H9 (cell line): Measurements from ENCODE around the gene ATP2B2. TPM values are rescaled to one million over a fixed set of nuclear protein-coding genes. Genes with fewer than 3 reads are reported as not detected.

Source experiments
- DNase-seq: peaks from one replicate; pipeline ENCODE4 v3.0.0-alpha.2; 2017
- H2AFZ ChIP-seq: one replicate; pipeline ENCODE4 v1.6.1; 2013; ENCODE audit warnings: mild to moderate bottlenecking, low read length, control low read depth, moderate library complexity
- H2AK5ac ChIP-seq: 2 replicates; pipeline ENCODE4 v1.6.1; 2013; ENCODE audit warnings: low read length, control low read depth, mixed read lengths; ENCODE audit not compliant: insufficient read length
- H2BK120ac ChIP-seq: one replicate; pipeline ENCODE4 v1.6.1; 2013; ENCODE audit warnings: low read depth, mild to moderate bottlenecking, low read length, control low read depth, inconsistent platforms; ENCODE audit not compliant: poor library complexity, severe bottlenecking
- H2BK12ac ChIP-seq: 2 replicates; pipeline ENCODE4 v1.6.1; 2013; ENCODE audit warnings: low read length, control low read depth, mixed read lengths, low read depth; ENCODE audit not compliant: insufficient read length
- H2BK15ac ChIP-seq: 2 replicates; pipeline ENCODE4 v1.6.1; 2013; ENCODE audit warnings: low read depth, low read length, control low read depth
- H2BK20ac ChIP-seq: one replicate; pipeline ENCODE4 v1.6.1; 2013; ENCODE audit warnings: low read depth, mild to moderate bottlenecking, low read length, control low read depth, inconsistent platforms; ENCODE audit not compliant: poor library complexity, severe bottlenecking
- H2BK5ac ChIP-seq: 2 replicates; pipeline ENCODE4 v1.6.1; 2013; ENCODE audit warnings: low read length, control low read depth, mixed read lengths; ENCODE audit not compliant: insufficient read length
- H3K14ac ChIP-seq: 2 replicates; pipeline ENCODE4 v1.6.1; 2013; ENCODE audit warnings: low read length, control low read depth; ENCODE audit not compliant: insufficient read depth
- H3K18ac ChIP-seq: 2 replicates; pipeline ENCODE4 v1.6.1; 2013; ENCODE audit warnings: low read depth, mild to moderate bottlenecking, mixed read lengths, low read length, control low read depth; ENCODE audit not compliant: insufficient read length
- H3K23ac ChIP-seq: 2 replicates; pipeline ENCODE4 v1.6.1; 2013; ENCODE audit warnings: low read length, control low read depth, mixed read lengths, low read depth; ENCODE audit not compliant: insufficient read length
- H3K23me2 ChIP-seq: 2 replicates; pipeline ENCODE4 v1.6.1; 2013; ENCODE audit warnings: low read depth, mild to moderate bottlenecking, mixed read lengths, low read length, control low read depth; ENCODE audit not compliant: insufficient read length, poor library complexity, severe bottlenecking
- H3K27ac ChIP-seq: 2 replicates; pipeline ENCODE4 v1.5.1; 2013; ENCODE audit warnings: low read length, control low read depth, mixed read lengths, low read depth; ENCODE audit not compliant: insufficient read length
- H3K27me3 ChIP-seq: 2 replicates; pipeline ENCODE4 v1.6.1; 2013; ENCODE audit warnings: low read length, control low read depth, inconsistent platforms; ENCODE audit not compliant: insufficient read depth
- H3K4ac ChIP-seq: 2 replicates; pipeline ENCODE4 v1.6.1; 2013; ENCODE audit warnings: low read depth, mild to moderate bottlenecking, control low read depth, inconsistent platforms, low read length, moderate library complexity
- H3K4me1 ChIP-seq: 2 replicates; pipeline ENCODE4 v1.6.1; 2013; ENCODE audit warnings: low read length, control low read depth, inconsistent platforms; ENCODE audit not compliant: insufficient read depth
- H3K4me2 ChIP-seq: 2 replicates; pipeline ENCODE4 v1.6.1; 2013; ENCODE audit warnings: low read length, control low read depth, mixed read lengths; ENCODE audit not compliant: insufficient read length, insufficient read depth
- H3K56ac ChIP-seq: 2 replicates; pipeline ENCODE4 v1.6.1; 2013; ENCODE audit warnings: low read depth, mild to moderate bottlenecking, mixed read lengths, low read length, control low read depth; ENCODE audit not compliant: insufficient read length
- H3K79me1 ChIP-seq: 2 replicates; pipeline ENCODE4 v1.6.1; 2013; ENCODE audit warnings: low read depth, mild to moderate bottlenecking, moderate library complexity, low read length, control low read depth, inconsistent platforms; ENCODE audit not compliant: insufficient read depth, poor library complexity, severe bottlenecking
- H3K79me2 ChIP-seq: 2 replicates; pipeline ENCODE4 v1.6.1; 2013; ENCODE audit warnings: low read length, control low read depth, inconsistent platforms; ENCODE audit not compliant: insufficient read depth
- H3K9ac ChIP-seq: 2 replicates; pipeline ENCODE4 v1.6.1; 2013; ENCODE audit warnings: low read length, control low read depth, mixed read lengths; ENCODE audit not compliant: insufficient read length; ENCODE audit errors: extremely low read depth
- H3K9me3 ChIP-seq: one replicate; pipeline ENCODE4 v1.6.1; 2013; ENCODE audit warnings: low read depth, low read length, inconsistent platforms; ENCODE audit not compliant: control insufficient read depth
- H3T11ph ChIP-seq: one replicate; pipeline ENCODE4 v1.6.1; 2013; ENCODE audit warnings: mild to moderate bottlenecking, low read length, control low read depth, inconsistent platforms
- H4K20me1 ChIP-seq: one replicate; pipeline ENCODE4 v1.6.1; 2013; ENCODE audit not compliant: control insufficient read depth, insufficient read length, insufficient read depth
- H4K5ac ChIP-seq: 2 replicates; pipeline ENCODE4 v1.6.1; 2013; ENCODE audit warnings: low read depth, mild to moderate bottlenecking, mixed read lengths, low read length, control low read depth; ENCODE audit not compliant: insufficient read length
- H4K8ac ChIP-seq: replicated peaks from 2 replicates; pipeline ENCODE4 v1.6.1; 2013; ENCODE audit warnings: low read length, control low read depth, mixed read lengths, low read depth; ENCODE audit not compliant: insufficient read length
- H4K91ac ChIP-seq: 2 replicates; pipeline ENCODE4 v1.6.1; 2013; ENCODE audit warnings: low read depth, mild to moderate bottlenecking, moderate library complexity, mixed read lengths, low read length, control low read depth; ENCODE audit not compliant: insufficient read length
- H3K27ac Mint-ChIP-seq, 3 experiments: 2 replicates in 2 of 3; 3 replicates in 1 of 3; pipeline ENCODE4 v1.8.0; 2020 to 2021; ENCODE audit warnings: mixed read lengths in 3 of 3, mild to moderate bottlenecking in 1 of 3, moderate library complexity in 1 of 3
- H3K27me3 Mint-ChIP-seq: 2 replicates; pipeline ENCODE4 v1.8.0; 2021; ENCODE audit warnings: low read depth, mild to moderate bottlenecking, moderate library complexity, mixed read lengths
- H3K36me3 Mint-ChIP-seq, 3 experiments: 2 replicates in 2 of 3; 3 replicates in 1 of 3; pipeline ENCODE4 v1.8.0; 2020 to 2021; ENCODE audit warnings: low read depth in 3 of 3, mixed read lengths in 3 of 3; ENCODE audit not compliant: insufficient read depth in 1 of 3
- H3K4me1 Mint-ChIP-seq, 2 experiments: 2 replicates each; pipeline ENCODE4 v1.8.0; 2020; ENCODE audit warnings: mixed read lengths in 2 of 2
- H3K4me3 Mint-ChIP-seq, 2 experiments: 2 replicates in 1 of 2; 3 replicates in 1 of 2; pipeline ENCODE4 v1.8.0; 2020 to 2021; ENCODE audit warnings: mild to moderate bottlenecking in 2 of 2, mixed read lengths in 2 of 2, moderate library complexity in 1 of 2
- H3K9me3 Mint-ChIP-seq, 2 experiments: 2 replicates in 1 of 2; 3 replicates in 1 of 2; pipeline ENCODE4 v1.8.0; 2020; ENCODE audit warnings: mild to moderate bottlenecking in 2 of 2, mixed read lengths in 2 of 2, moderate library complexity in 1 of 2
- CTCF ChIP-seq: fragments of 200-600 bp; sonication (generic); conservative IDR thresholded peaks from 3 replicates; pipeline ENCODE4 v1.8.0; 2021; ENCODE audit warnings: antibody characterized with exemption, mild to moderate bottlenecking
- WGBS: extraction: QIAGEN DNeasy Blood & Tissue Kit; methylation state at CpG from one replicate; pipeline ENCODE4 v1.1.7; 2013; ENCODE audit warnings: missing lambda C conversion rate, low lambda C conversion rate, mixed read lengths; ENCODE audit not compliant: insufficient read length; ENCODE audit errors: extremely low coverage; 5-methylcytosine and 5-hydroxymethylcytosine counted together
- total RNA-seq: library from RNA; stranded (reverse); gene quantifications from 2 replicates; pipeline ENCODE4 v1.2.1, GENCODE V29; 2021

ATP2B2 gene
- total RNA-seq, 1 experiment from 2014 or later = 0.33 TPM

GRCh38 chr3:10315101-10315500 lies 190.3 kb downstream of the ATP2B2 start:
- WGBS = no CpG with 5 or more reads among the region's 14 CpGs
- Histone ChIP-seq H3K9me3 (no peaks in the 10 kb centered on the region), H4K91ac (no peak overlapping the region), H3K79me2 (peaks cover 9% of the 10 kb centered on the region), H4K20me1 (no peaks in the 10 kb centered on the region), H4K8ac (no peak overlapping the region), H2BK5ac (no peak overlapping the region), H3T11ph (no peak overlapping the region), H3K9ac (no peak overlapping the region), H2BK20ac (no peak overlapping the region), H2BK120ac (no peak overlapping the region), H2AFZ (no peak overlapping the region), H2BK15ac (no peak overlapping the region), H3K23me2 (peaks cover 2% of the 10 kb centered on the region), H3K14ac (no peak overlapping the region), H2BK12ac (no peak overlapping the region), H3K79me1 (no peaks in the 10 kb centered on the region), H2AK5ac (no peak overlapping the region), H3K27me3 (no peaks in the 10 kb centered on the region), H3K4me1 (no peaks in the 10 kb centered on the region), H4K5ac (no peak overlapping the region), H3K4ac (no peak overlapping the region), H3K23ac (no peak overlapping the region), H3K4me2 (no peak overlapping the region), H3K56ac (no peak overlapping the region), H3K27ac (no peak overlapping the region), H3K18ac (no peak overlapping the region)
- Mint-ChIP-seq H3K9me3 (no peaks in the 10 kb centered on the region), H3K36me3 (peaks cover 29 to 82% (median 74%) of the 10 kb centered on the region in 3 experiments; a peak in 6 of 7 replicates), H3K27ac (no peak overlapping the region), H3K4me1 (peaks cover 0 to 5% of the 10 kb centered on the region in 2 experiments; a peak in 3 of 4 replicates), H3K4me3 (no peak overlapping the region), H3K27me3 (no peaks in the 10 kb centered on the region)
- no peak for DNase-seq
- TF ChIP-seq CTCF = no peak
